Subcutaneous adipose tissue (tissue), 4 donors: Measurements from ENCODE around the gene CCDC88A. TPM values are rescaled to one million over a fixed set of nuclear protein-coding genes. Genes with fewer than 3 reads are reported as not detected.

Experiments used
- total RNA-seq, 4 donors: library from RNA; depleted of rRNA; stranded (reverse); fragments of >200 nt; gene quantifications; one replicate each; pipeline ENCODE4 v1.1.0, GENCODE V29; 2016
- TF ChIP-seq, protein P1 (sequence below): fragments of 450-650 bp; IDR thresholded peaks from one replicate; pipeline ENCODE4 v1.5.1; 2016; ENCODE audit warnings: low read depth, mild to moderate bottlenecking, control low read depth, antibody characterized with exemption, moderate library complexity

Gene CCDC88A
- total RNA-seq, 4 donors from 2014 or later: 55.2 to 269 (median 76.6) TPM

GRCh38 chr2:55277310-55277709 is 142.3 kb downstream of the CCDC88A start:
- TF ChIP-seq, protein P1, sequence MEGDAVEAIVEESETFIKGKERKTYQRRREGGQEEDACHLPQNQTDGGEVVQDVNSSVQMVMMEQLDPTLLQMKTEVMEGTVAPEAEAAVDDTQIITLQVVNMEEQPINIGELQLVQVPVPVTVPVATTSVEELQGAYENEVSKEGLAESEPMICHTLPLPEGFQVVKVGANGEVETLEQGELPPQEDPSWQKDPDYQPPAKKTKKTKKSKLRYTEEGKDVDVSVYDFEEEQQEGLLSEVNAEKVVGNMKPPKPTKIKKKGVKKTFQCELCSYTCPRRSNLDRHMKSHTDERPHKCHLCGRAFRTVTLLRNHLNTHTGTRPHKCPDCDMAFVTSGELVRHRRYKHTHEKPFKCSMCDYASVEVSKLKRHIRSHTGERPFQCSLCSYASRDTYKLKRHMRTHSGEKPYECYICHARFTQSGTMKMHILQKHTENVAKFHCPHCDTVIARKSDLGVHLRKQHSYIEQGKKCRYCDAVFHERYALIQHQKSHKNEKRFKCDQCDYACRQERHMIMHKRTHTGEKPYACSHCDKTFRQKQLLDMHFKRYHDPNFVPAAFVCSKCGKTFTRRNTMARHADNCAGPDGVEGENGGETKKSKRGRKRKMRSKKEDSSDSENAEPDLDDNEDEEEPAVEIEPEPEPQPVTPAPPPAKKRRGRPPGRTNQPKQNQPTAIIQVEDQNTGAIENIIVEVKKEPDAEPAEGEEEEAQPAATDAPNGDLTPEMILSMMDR: no peak

- TF ChIP-seq, protein P1: no peak
Measured at GRCh38 chr2:55269645-55269990, 150.0 kb downstream of the CCDC88A start.

DNA sequence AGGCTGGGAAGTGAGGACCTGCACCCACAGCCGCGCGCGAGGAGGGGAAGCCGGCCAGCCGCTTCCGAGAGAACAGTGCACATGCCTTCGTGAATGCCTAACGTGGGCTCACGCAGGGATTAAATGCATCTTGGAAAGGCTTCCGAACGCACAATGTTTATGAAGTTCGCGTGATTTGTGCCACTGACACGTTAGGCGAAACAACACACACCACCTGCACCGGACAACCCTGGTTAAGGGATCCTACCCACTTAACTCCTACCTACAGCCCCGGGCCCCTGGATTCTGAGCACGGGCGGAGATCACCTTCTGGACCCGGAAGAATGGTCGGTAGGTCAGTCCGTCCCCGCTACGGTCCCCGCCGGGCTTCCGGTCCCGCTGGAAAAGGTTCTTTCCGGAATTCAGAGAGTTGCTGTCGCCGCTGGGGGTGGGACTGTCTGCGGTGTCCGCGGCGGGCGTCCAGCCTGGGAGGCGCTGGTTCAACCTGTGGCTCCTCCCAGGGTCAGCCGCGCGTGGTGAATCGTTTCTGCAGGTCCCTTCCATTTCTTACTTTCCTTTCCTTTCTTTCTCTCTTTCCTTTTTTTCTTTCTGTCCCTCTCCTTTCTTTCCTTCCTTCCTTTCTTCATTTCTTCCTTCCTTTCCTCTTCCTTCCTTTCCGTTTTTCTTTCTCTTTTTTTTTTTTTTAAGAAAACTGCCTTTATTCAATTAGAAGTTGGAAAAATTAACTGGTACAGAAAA is 150.6 kb downstream of the CCDC88A start, which contains the start of gene MTIF2:
TSS of gene MTIF2 (minus strand) at position 325 of the 738 bp plus-strand sequence. CDS start 5,373 bp downstream, outside the sequence.
- TF ChIP-seq, protein P1: no peak

- TF ChIP-seq, protein P1: no peak
Measured at GRCh38 chr2:55268288-55268906, 151.3 kb downstream of the CCDC88A start.

DNA sequence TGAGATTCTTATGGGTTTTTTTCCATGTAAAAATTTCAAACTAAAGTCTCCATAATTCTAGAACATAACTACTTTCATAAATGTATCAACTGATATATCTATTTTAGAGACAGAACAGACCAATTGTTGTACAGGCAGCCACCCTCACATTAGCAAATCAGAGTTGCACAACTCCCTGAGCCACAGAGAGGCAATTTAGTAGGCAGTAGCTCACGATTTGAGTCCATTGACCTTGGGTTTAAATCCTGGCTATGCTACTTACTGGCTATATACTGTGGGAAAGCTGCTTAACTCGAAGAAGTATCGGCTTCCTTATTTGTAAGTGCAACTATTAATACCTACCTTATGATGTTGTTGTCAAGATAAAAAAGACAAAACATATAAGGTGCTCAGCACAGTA is 166.8 kb downstream of the CCDC88A start:
- TF ChIP-seq, protein P1: no peak

GRCh38 chr2:55247025-55247424 is 172.6 kb downstream of the CCDC88A start:
- TF ChIP-seq, protein P1: no peak

- TF ChIP-seq, protein P1: no peak
Measured at GRCh38 chr2:55245411-55245810, 174.2 kb downstream of the CCDC88A start.
